OCI-LY3 (cell line): ENCODE data around the gene NIPAL3.
"Not testable (repeated sequence)": the region's sequence is repeated elsewhere in the genome, so short reads cannot be mapped to it uniquely, and the experiment has no call there.

Experiments
- H2AFZ ChIP-seq: fragments of 200-600, 300-600 bp; shearing (Covaris generic); 2 replicates; pipeline ENCODE4 v1.6.0; 2014; ENCODE audit warnings: antibody characterized with exemption, low read depth, low read length
- H3K27ac ChIP-seq: fragments of 200-600, 300-600 bp; sonication (generic); 2 replicates; pipeline ENCODE4 v1.5.1; 2014; ENCODE audit warnings: mild to moderate bottlenecking, low read length, moderate library complexity, mixed read lengths
- H3K27me3 ChIP-seq: fragments of 200-600, 300-600 bp; sonication (generic); 2 replicates; pipeline ENCODE4 v1.6.1; 2014; ENCODE audit warnings: low read depth, low read length, mixed read lengths
- H3K36me3 ChIP-seq: fragments of 200-600, 300-600 bp; sonication (generic); replicated peaks from 2 replicates; pipeline ENCODE3; 2014; ENCODE audit warnings: low read depth, low read length, mixed read lengths
- H3K4me1 ChIP-seq: fragments of 300-600, 200-600 bp; sonication (generic); 2 replicates; pipeline ENCODE4 v1.6.1; 2014; ENCODE audit warnings: low read length, mixed read lengths
- H3K4me2 ChIP-seq: fragments of 200-600, 300-600 bp; sonication (generic); 2 replicates; pipeline ENCODE4 v1.6.1; 2014; ENCODE audit warnings: low read length, mixed read lengths
- H3K4me3 ChIP-seq: fragments of 300-600, 200-600 bp; sonication (generic); 2 replicates; pipeline ENCODE4 v1.5.1; 2014; ENCODE audit warnings: antibody characterized with exemption, mild to moderate bottlenecking, low read length, moderate library complexity
- H3K79me2 ChIP-seq: fragments of 300-600, 200-600 bp; shearing (Covaris generic); 2 replicates; pipeline ENCODE4 v1.6.1; 2014; ENCODE audit warnings: mild to moderate bottlenecking, low read length, mixed read lengths
- H3K9ac ChIP-seq: fragments of 300-600, 200-600 bp; shearing (Covaris generic); 2 replicates; pipeline ENCODE4 v1.6.0; 2014; ENCODE audit warnings: mild to moderate bottlenecking, low read length, moderate library complexity
- H3K9me3 ChIP-seq: fragments of 200-600, 300-600 bp; shearing (Covaris generic); 2 replicates; pipeline ENCODE4 v1.6.1; 2014; ENCODE audit warnings: low read length, mixed read lengths; ENCODE audit not compliant: insufficient read depth
- H4K20me1 ChIP-seq: fragments of 200-600, 300-600 bp; sonication (generic); 2 replicates; pipeline ENCODE4 v1.6.1; 2016; ENCODE audit warnings: low read length, mixed read lengths; ENCODE audit not compliant: insufficient read depth
- CTCF ChIP-seq: fragments of 200-600, 300-600 bp; sonication (generic); IDR thresholded peaks from 2 replicates; pipeline ENCODE4 v1.5.1; 2014; ENCODE audit warnings: antibody characterized with exemption, low read length, low read depth
- EZH2phosphoT487 ChIP-seq: fragments of 200-600 bp; shearing (Covaris generic); IDR thresholded peaks from 2 replicates; pipeline ENCODE4 v1.6.1; 2018; ENCODE audit warnings: antibody characterized with exemption, mixed run types, low read depth

Gene NIPAL3

GRCh38 chr1:24517898-24518297 lies 102.3 kb downstream of the NIPAL3 start:
- no peak overlapping the region for H3K4me3 ChIP-seq
- no peaks in the 10 kb centered on the region for H3K36me3 ChIP-seq
- no peak overlapping the region for H2AFZ ChIP-seq
- H3K4me2 ChIP-seq, result no peak overlapping the region
- H3K4me1 ChIP-seq, result no peaks in the 10 kb centered on the region
- no peak overlapping the region for H3K9ac ChIP-seq
- no peaks in the 10 kb centered on the region for H3K27me3 ChIP-seq
- H3K9me3 ChIP-seq, result no peaks in the 10 kb centered on the region
- H3K27ac ChIP-seq, result no peak overlapping the region
- TF ChIP-seq CTCF (no peak), EZH2phosphoT487 (no peak)
- no peaks in the 10 kb centered on the region for H4K20me1 ChIP-seq
- H3K79me2 ChIP-seq, result no peaks in the 10 kb centered on the region

- H3K4me1 ChIP-seq, result not testable (repeated sequence)
These were observed 104.7 kb downstream of the NIPAL3 start for GRCh38 chr1:24520282-24520681.

More at GRCh38 chr1:24520282-24520681, 104.7 kb downstream of the NIPAL3 start:
- not testable (repeated sequence) for H3K4me3 ChIP-seq, H3K36me3 ChIP-seq, H3K9ac ChIP-seq, H3K9me3 ChIP-seq, H3K4me2 ChIP-seq, H3K79me2 ChIP-seq, H2AFZ ChIP-seq, H3K27ac ChIP-seq, H4K20me1 ChIP-seq, H3K27me3 ChIP-seq
